HepG2 (cell line): ENCODE measurements around the gene CCNYL1. TPM values are rescaled to one million over a fixed set of nuclear protein-coding genes. Genes with fewer than 3 reads are reported as not detected.

Source experiments
- AGO1 ChIP-seq: fragments of 200-400 bp; formaldehyde crosslinking; IDR thresholded peaks from 2 replicates; pipeline ENCODE4 v1.6.1; 2017; ENCODE audit warnings: mild to moderate bottlenecking, low read depth, low read length, moderate library complexity; ENCODE audit not compliant: poor library complexity, severe bottlenecking
- GATAD2A ChIP-seq: IDR thresholded peaks from 2 replicates; pipeline ENCODE4 v1.6.1; 2016
- GZF1 ChIP-seq: sonication (generic); formaldehyde crosslinking; IDR thresholded peaks from 2 replicates; pipeline ENCODE4 v1.5.1; 2020; ENCODE audit warnings: mild to moderate bottlenecking, missing genetic modification reagents
- NR2F6 ChIP-seq, 2 experiments: IDR thresholded peaks; 2 replicates each; pipeline ENCODE4 v1.6.1; 2016; ENCODE audit warnings: antibody characterized with exemption in 1 of 2, mild to moderate bottlenecking in 1 of 2
- polyA plus RNA-seq, 8 experiments: library from polyadenylated mRNA; depleted of rRNA in 3 of 8; stranded (reverse) in 7 of 8; unstranded in 1 of 8; fragments of >200 nt; fragmentation: Illumina TruSeq in 4 of 8; extraction: Trizol in 4 of 8; gene quantifications; 2 replicates each; pipeline versions ENCODE4 v1.2.1 to v1.2.3, GENCODE V29; 2011 to 2016; ENCODE audit warnings: low read depth in 4 of 8, missing spikeins in 1 of 8, mixed read lengths in 1 of 8; ENCODE audit not compliant: insufficient read depth in 1 of 8
- total RNA-seq, 5 experiments: library from RNA; depleted of rRNA; stranded (reverse); fragments of >200 nt; fragmentation: Illumina TruSeq; extraction: Trizol; gene quantifications; 2 replicates each; pipeline ENCODE4 v1.2.3, GENCODE V29; 2016; ENCODE audit warnings: low read depth in 1 of 5
- TF ChIP-seq, protein P1 (sequence below): sonication (generic); formaldehyde crosslinking; IDR thresholded peaks from 2 replicates; pipeline ENCODE4 v1.4.0; 2020; ENCODE audit warnings: missing genetic modification reagents
- TF ChIP-seq, protein P2 (sequence below): sonication (generic); formaldehyde crosslinking; IDR thresholded peaks from 2 replicates; pipeline ENCODE4 v1.4.0; 2020; ENCODE audit warnings: missing genetic modification reagents
- TF ChIP-seq, protein P3 (sequence below), 2 experiments: IDR thresholded peaks; 2 replicates each; pipeline ENCODE4 v1.6.1; 2011 to 2012; ENCODE audit warnings: low read length in 2 of 2, borderline replicate concordance in 1 of 2, low read depth in 1 of 2, mild to moderate bottlenecking in 1 of 2, moderate library complexity in 1 of 2
- TF ChIP-seq, protein P4 (sequence below): IDR thresholded peaks from 2 replicates; pipeline ENCODE4 v1.6.1; 2018; ENCODE audit warnings: missing genetic modification reagents

Gene CCNYL1
- total and polyA plus RNA-seq, 2 of the 13 experiments (the other 11 are each of a cell fraction or from before 2014, with no cell fraction given): 12.5 to 16.2 TPM

DNA sequence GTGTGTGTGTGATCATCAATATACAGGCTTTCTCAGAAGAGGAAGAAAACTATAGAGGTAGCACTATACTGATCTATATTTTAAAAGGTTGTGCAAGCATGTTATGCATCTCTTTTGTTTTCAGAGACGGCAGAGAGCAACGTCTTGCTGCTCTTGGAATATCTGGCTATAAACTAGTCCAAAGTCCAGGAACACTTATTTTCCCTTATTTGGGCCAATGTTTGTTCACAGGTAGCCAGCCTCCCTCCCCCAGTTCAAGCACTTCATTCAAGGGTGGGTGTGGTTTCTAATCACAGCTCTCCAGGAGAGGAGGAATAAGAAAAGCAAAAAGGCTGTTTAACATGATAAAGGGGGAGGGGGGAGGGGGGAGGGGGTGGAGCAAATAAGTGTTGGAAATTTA, 54.1 kb downstream of the CCNYL1 start (continued):
- TF ChIP-seq NR2F6 (IDR thresholded peaks at IDR 0.05) (0 out of 2 replicates have a peak, but pooled peaks have one; percentile 25), NR2F6 (CRISPR knock-in tag; IDR thresholded peaks at IDR 0.05) (0 out of 2 replicates have a peak, but pooled peaks have one; percentile 28), GZF1 (no peak), GATAD2A (CRISPR knock-in tag) (peak; percentile 90), AGO1 (no peak)
- TF ChIP-seq, protein P1, sequence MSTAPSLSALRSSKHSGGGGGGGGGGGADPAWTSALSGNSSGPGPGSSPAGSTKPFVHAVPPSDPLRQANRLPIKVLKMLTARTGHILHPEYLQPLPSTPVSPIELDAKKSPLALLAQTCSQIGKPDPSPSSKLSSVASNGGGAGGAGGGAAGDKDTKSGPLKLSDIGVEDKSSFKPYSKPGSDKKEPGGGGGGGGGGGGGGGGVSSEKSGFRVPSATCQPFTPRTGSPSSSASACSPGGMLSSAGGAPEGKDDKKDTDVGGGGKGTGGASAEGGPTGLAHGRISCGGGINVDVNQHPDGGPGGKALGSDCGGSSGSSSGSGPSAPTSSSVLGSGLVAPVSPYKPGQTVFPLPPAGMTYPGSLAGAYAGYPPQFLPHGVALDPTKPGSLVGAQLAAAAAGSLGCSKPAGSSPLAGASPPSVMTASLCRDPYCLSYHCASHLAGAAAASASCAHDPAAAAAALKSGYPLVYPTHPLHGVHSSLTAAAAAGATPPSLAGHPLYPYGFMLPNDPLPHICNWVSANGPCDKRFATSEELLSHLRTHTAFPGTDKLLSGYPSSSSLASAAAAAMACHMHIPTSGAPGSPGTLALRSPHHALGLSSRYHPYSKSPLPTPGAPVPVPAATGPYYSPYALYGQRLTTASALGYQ (CRISPR knock-in tag): no peak
- TF ChIP-seq, protein P2, sequence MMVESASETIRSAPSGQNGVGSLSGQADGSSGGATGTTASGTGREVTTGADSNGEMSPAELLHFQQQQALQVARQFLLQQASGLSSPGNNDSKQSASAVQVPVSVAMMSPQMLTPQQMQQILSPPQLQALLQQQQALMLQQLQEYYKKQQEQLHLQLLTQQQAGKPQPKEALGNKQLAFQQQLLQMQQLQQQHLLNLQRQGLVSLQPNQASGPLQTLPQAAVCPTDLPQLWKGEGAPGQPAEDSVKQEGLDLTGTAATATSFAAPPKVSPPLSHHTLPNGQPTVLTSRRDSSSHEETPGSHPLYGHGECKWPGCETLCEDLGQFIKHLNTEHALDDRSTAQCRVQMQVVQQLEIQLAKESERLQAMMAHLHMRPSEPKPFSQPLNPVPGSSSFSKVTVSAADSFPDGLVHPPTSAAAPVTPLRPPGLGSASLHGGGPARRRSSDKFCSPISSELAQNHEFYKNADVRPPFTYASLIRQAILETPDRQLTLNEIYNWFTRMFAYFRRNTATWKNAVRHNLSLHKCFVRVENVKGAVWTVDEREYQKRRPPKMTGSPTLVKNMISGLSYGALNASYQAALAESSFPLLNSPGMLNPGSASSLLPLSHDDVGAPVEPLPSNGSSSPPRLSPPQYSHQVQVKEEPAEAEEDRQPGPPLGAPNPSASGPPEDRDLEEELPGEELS (CRISPR knock-in tag): peak; percentile 57
- TF ChIP-seq, protein P3, sequence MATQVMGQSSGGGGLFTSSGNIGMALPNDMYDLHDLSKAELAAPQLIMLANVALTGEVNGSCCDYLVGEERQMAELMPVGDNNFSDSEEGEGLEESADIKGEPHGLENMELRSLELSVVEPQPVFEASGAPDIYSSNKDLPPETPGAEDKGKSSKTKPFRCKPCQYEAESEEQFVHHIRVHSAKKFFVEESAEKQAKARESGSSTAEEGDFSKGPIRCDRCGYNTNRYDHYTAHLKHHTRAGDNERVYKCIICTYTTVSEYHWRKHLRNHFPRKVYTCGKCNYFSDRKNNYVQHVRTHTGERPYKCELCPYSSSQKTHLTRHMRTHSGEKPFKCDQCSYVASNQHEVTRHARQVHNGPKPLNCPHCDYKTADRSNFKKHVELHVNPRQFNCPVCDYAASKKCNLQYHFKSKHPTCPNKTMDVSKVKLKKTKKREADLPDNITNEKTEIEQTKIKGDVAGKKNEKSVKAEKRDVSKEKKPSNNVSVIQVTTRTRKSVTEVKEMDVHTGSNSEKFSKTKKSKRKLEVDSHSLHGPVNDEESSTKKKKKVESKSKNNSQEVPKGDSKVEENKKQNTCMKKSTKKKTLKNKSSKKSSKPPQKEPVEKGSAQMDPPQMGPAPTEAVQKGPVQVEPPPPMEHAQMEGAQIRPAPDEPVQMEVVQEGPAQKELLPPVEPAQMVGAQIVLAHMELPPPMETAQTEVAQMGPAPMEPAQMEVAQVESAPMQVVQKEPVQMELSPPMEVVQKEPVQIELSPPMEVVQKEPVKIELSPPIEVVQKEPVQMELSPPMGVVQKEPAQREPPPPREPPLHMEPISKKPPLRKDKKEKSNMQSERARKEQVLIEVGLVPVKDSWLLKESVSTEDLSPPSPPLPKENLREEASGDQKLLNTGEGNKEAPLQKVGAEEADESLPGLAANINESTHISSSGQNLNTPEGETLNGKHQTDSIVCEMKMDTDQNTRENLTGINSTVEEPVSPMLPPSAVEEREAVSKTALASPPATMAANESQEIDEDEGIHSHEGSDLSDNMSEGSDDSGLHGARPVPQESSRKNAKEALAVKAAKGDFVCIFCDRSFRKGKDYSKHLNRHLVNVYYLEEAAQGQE (IDR thresholded peaks at IDR 0.05; ENCODE audit: borderline replicate concordance in 1 of 2, low read depth in 1 of 2, low read length in 2 of 2): 0 out of 4 replicates have a peak, but pooled peaks of 1 of the 2 experiments have one; percentile 26
- TF ChIP-seq, protein P4, sequence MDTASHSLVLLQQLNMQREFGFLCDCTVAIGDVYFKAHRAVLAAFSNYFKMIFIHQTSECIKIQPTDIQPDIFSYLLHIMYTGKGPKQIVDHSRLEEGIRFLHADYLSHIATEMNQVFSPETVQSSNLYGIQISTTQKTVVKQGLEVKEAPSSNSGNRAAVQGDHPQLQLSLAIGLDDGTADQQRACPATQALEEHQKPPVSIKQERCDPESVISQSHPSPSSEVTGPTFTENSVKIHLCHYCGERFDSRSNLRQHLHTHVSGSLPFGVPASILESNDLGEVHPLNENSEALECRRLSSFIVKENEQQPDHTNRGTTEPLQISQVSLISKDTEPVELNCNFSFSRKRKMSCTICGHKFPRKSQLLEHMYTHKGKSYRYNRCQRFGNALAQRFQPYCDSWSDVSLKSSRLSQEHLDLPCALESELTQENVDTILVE: peak; percentile 66; the same call in 1 of the 2 replicates
